ENCODE measurements around the gene PANX1. TPM values are rescaled to one million over a fixed set of nuclear protein-coding genes. Genes with fewer than 3 reads are reported as not detected.

The PANX1 gene
- total RNA-seq, 2 experiments from 2014 or later, result 4.8 to 4.9 TPM

- peaks cover 45% of the 10 kb centered on the region for H3K4me1 Mint-ChIP-seq (ENCODE audit: low read depth)
Measured at GRCh38 chr11:94131718-94132115, 3.1 kb downstream of the PANX1 start.

GRCh38 chr11:94132152-94132558, 3.5 kb downstream of the PANX1 start:
- Mint-ChIP-seq H3K36me3 (ENCODE audit: low read depth) (no peaks in the 10 kb centered on the region), H3K4me3 (no peak overlapping the region), H3K27me3 (no peaks in the 10 kb centered on the region), H3K9me3 (peaks cover 2% of the 10 kb centered on the region), H3K27ac (no peak overlapping the region), H3K4me1 (ENCODE audit: low read depth) (peaks cover 45% of the 10 kb centered on the region)
- POLR2A ChIA-PET, result no interaction called here
- intact Hi-C loops (cut with DNase I, micrococcal nuclease), result loop anchor here in 1 of 2 experiments (10.0 kb wide), 1 partner anchor 937 kb away; the partner anchor contains the start of gene SLC36A4
- Histone ChIP-seq H3K27ac (ENCODE audit: low read depth in 1 of 2, low read length in 2 of 2) (no peak overlapping the region), H3K4me3 (ENCODE audit: low read length) (no peak overlapping the region), H3K9me3 (ENCODE audit: control insufficient read depth in 1 of 2, insufficient read depth in 1 of 2, low read length in 2 of 2) (peaks cover 0 to 9% of the 10 kb centered on the region in 2 experiments), H3K27me3 (ENCODE audit: control insufficient read depth in 1 of 2, insufficient read depth in 2 of 2, low read length in 2 of 2) (no peaks in the 10 kb centered on the region), H3K4me1 (ENCODE audit: insufficient read depth, low read length) (peaks cover 59% of the 10 kb centered on the region), H3K36me3 (ENCODE audit: insufficient read depth, low read length) (no peaks in the 10 kb centered on the region)
- CTCF ChIA-PET, result no interaction called here
- no peak for DNase-seq
- TF ChIP-seq, protein P1, sequence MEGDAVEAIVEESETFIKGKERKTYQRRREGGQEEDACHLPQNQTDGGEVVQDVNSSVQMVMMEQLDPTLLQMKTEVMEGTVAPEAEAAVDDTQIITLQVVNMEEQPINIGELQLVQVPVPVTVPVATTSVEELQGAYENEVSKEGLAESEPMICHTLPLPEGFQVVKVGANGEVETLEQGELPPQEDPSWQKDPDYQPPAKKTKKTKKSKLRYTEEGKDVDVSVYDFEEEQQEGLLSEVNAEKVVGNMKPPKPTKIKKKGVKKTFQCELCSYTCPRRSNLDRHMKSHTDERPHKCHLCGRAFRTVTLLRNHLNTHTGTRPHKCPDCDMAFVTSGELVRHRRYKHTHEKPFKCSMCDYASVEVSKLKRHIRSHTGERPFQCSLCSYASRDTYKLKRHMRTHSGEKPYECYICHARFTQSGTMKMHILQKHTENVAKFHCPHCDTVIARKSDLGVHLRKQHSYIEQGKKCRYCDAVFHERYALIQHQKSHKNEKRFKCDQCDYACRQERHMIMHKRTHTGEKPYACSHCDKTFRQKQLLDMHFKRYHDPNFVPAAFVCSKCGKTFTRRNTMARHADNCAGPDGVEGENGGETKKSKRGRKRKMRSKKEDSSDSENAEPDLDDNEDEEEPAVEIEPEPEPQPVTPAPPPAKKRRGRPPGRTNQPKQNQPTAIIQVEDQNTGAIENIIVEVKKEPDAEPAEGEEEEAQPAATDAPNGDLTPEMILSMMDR (IDR thresholded peaks at IDR 0.05), result no peak
- ATAC-seq (ENCODE audit: poor library complexity), result no peak

More at GRCh38 chr11:94131718-94132115, 3.1 kb downstream of the PANX1 start:
- Histone ChIP-seq H3K27ac (ENCODE audit: low read depth in 1 of 2, low read length in 2 of 2) (no peak overlapping the region), H3K4me3 (ENCODE audit: low read length) (no peak overlapping the region), H3K36me3 (ENCODE audit: insufficient read depth, low read length) (no peaks in the 10 kb centered on the region), H3K27me3 (ENCODE audit: control insufficient read depth in 1 of 2, insufficient read depth in 2 of 2, low read length in 2 of 2) (no peaks in the 10 kb centered on the region), H3K9me3 (ENCODE audit: control insufficient read depth in 1 of 2, insufficient read depth in 1 of 2, low read length in 2 of 2) (peaks cover 0 to 4% of the 10 kb centered on the region in 2 experiments), H3K4me1 (ENCODE audit: insufficient read depth, low read length) (peaks cover 57% of the 10 kb centered on the region)
- DNase-seq (no peak), ATAC-seq (ENCODE audit: poor library complexity) (no peak)
- ChIA-PET POLR2A (no interaction called here), CTCF (no interaction called here)
- Mint-ChIP-seq H3K27ac (no peak overlapping the region), H3K4me3 (no peak overlapping the region), H3K27me3 (no peaks in the 10 kb centered on the region), H3K36me3 (ENCODE audit: low read depth) (no peaks in the 10 kb centered on the region), H3K9me3 (peaks cover under 1% of the 10 kb centered on the region)
- TF ChIP-seq, protein P1 (IDR thresholded peaks at IDR 0.05), result no peak
- intact Hi-C loops (cut with DNase I, micrococcal nuclease), result loop anchor here in 1 of 2 experiments (10.0 kb wide), 1 partner anchor 937 kb away; the partner anchor contains the start of gene SLC36A4

DNA sequence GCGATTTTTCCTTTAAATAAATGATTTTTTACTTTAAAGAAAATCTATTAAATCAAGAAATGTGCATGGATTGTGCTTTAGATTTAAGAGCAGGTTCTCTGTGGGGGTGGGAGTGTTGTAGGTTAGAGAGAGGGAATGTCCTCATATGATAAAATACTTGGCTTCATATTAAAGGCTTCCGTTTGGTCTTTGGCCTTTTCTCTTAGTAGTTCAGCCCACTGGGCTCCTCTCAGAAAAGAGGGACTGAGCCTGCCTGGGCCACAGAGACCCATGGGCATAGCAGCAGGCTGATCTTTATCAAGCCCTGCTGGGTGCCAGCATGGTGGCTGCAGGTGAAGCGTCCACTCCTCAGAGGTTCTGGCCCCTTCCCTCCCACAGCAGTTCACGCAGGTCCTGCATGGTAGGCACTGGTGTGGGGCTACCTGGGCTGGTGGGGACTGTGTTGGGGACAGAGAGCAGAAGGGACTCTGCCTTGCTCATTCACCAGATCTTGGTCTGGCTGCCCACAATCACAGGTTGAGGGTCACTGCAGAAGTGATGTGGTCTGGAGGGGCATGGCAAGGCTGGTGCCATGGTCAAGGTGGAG, 4.3 kb downstream of the PANX1 start:
- TF ChIP-seq, protein P1 (IDR thresholded peaks at IDR 0.05), result no peak
- H3K36me3 Mint-ChIP-seq (ENCODE audit: low read depth), result no peaks in the 10 kb centered on the region
- no peak for ATAC-seq (ENCODE audit: poor library complexity)
- Histone ChIP-seq H3K4me1 (ENCODE audit: insufficient read depth, low read length) (peaks cover 54% of the 10 kb centered on the region), H3K9me3 (ENCODE audit: control insufficient read depth in 1 of 2, insufficient read depth in 1 of 2, low read length in 2 of 2) (peaks cover 0 to 11% of the 10 kb centered on the region in 2 experiments), H3K27ac (ENCODE audit: low read depth in 1 of 2, low read length in 2 of 2) (no peak overlapping the region), H3K27me3 (ENCODE audit: control insufficient read depth in 1 of 2, insufficient read depth in 2 of 2, low read length in 2 of 2) (no peaks in the 10 kb centered on the region), H3K36me3 (ENCODE audit: insufficient read depth, low read length) (no peaks in the 10 kb centered on the region), H3K4me3 (ENCODE audit: low read length) (no peak overlapping the region)
- H3K27me3 Mint-ChIP-seq, result no peaks in the 10 kb centered on the region
- ChIA-PET CTCF (no interaction called here), POLR2A (no interaction called here)
- intact Hi-C loops (cut with DNase I, micrococcal nuclease), result loop anchor here in 1 of 2 experiments (10.0 kb wide), 1 partner anchor 938 kb away; the partner anchor contains the start of gene SLC36A4
- no peak overlapping the region for H3K4me3 Mint-ChIP-seq
- H3K4me1 Mint-ChIP-seq (ENCODE audit: low read depth), result peaks cover 38% of the 10 kb centered on the region
- no peak overlapping the region for H3K27ac Mint-ChIP-seq
- peaks cover 2% of the 10 kb centered on the region for H3K9me3 Mint-ChIP-seq
- DNase-seq, result no peak

All from CD4-positive, alpha-beta T cell (primary cell).